A549 (cell line): ENCODE results near the gene TRIM77.
"Not testable (repeated sequence)": the region's sequence is repeated elsewhere in the genome, so short reads cannot be mapped to it uniquely, and the experiment has no call there.

Source experiments
- CTCF ChIP-seq: fragments of >200 bp; sonication (Bioruptor Twin); formaldehyde crosslinking; IDR thresholded peaks from 3 replicates; pipeline ENCODE4 v1.5.1; 2016
- EP300 ChIP-seq, 2 experiments: fragments of >200 bp; sonication (Bioruptor Twin); formaldehyde crosslinking; IDR thresholded peaks; 2 replicates in 1 of 2; 3 replicates in 1 of 2; pipeline ENCODE4 v1.6.1; 2016 to 2017
- FOSB ChIP-seq: fragments of 250-450 bp; sonication (Bioruptor Pico); IDR thresholded peaks from 2 replicates; pipeline ENCODE4 v1.5.0; 2020; ENCODE audit warnings: mild to moderate bottlenecking, moderate library complexity
- KDM1A ChIP-seq: fragments of 200-600 bp; sonication (generic); IDR thresholded peaks from 2 replicates; pipeline ENCODE4 v1.6.1; 2016; ENCODE audit warnings: low read depth, mild to moderate bottlenecking
- MAFK ChIP-seq: fragments of 450-650 bp; IDR thresholded peaks from 2 replicates; pipeline ENCODE4 v1.6.1; 2014; ENCODE audit not compliant: partially characterized antibody
- MAZ ChIP-seq: fragments of 150-350 bp; IDR thresholded peaks from 2 replicates; pipeline ENCODE4 v1.6.1; 2014; ENCODE audit warnings: antibody characterized with exemption, low read depth, low read length, borderline replicate concordance
- MYC ChIP-seq: IDR thresholded peaks from 2 replicates; pipeline ENCODE4 v1.6.1; 2012; ENCODE audit warnings: mild to moderate bottlenecking, inconsistent platforms, low read length, improper control_type of control experiment, borderline replicate concordance
- PBX3 ChIP-seq: IDR thresholded peaks from 2 replicates; pipeline ENCODE4 v1.6.1; 2012
- POLR2A ChIP-seq: IDR thresholded peaks from 2 replicates; pipeline ENCODE4 v1.6.1; 2012; ENCODE audit warnings: mild to moderate bottlenecking, low read length
- RARB ChIP-seq: fragments of 250-450 bp; sonication (Bioruptor Pico); IDR thresholded peaks from 2 replicates; pipeline ENCODE4 v1.8.0; 2021; ENCODE audit warnings: mild to moderate bottlenecking, moderate library complexity
- ZSCAN20 ChIP-seq: fragments of 250-450 bp; sonication (Bioruptor Pico); IDR thresholded peaks from 2 replicates; pipeline ENCODE4 v1.8.0; 2022; ENCODE audit warnings: mild to moderate bottlenecking, moderate library complexity

DNA sequence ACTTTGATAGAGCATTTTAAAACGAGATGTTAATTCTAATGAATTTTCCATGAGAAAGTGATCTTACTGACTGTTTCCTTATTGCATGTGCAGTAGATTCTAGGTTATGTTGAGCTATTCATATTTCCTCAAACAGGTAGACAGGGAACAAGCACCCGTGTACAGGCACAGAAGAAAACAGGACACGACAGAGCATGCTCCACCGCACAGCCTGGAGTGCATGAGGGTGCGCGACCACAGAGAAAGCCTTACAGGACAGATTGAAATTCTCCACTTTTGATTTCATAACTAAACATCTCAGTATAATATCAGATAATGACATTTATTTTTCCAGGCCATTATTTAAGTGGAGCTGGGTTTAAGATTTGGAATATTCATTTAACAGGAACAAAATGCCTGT lies 41.9 kb upstream of the TRIM77 start:
- TF ChIP-seq CTCF; PBX3; MAZ; MAFK; FOSB (CRISPR knock-in tag); ZSCAN20 (CRISPR knock-in tag); RARB (CRISPR knock-in tag); POLR2A; KDM1A; EP300 (IDR thresholded peaks at IDR 0.05); MYC: not testable (repeated sequence)
